ENCODE data around the gene ZBP1.
"Not testable (repeated sequence)": the region's sequence is repeated elsewhere in the genome, so short reads cannot be mapped to it uniquely, and the experiment has no call there.

ZBP1 gene

GRCh38 chr20:57638173-57638894 lies 18.1 kb upstream of the ZBP1 start:
- peak; percentile 7 for DNase-seq

GRCh38 chr20:57633945-57634491 lies 13.8 kb upstream of the ZBP1 start:
- DNase-seq = no peak

DNA sequence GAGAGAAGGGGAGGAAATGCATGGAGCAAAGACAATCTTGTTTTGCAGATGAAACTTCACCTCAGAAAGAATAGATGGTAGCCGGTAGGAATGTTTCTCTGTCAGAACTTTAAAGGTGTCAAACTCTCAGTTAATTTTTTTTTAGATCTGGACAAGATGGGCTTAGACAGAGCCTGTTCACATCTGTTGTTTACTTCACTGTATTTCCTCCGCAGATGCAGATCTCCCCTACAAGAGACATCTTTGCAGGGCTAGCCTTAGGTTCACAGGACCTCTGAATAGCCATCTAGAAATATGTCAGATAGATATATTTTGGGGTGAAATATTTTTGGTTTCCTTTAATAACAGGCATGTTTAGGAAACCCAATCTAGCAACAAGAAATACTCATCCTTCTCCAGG lies 12.1 kb upstream of the ZBP1 start:
- DNase-seq = no peak

GRCh38 chr20:57630061-57630460 lies 9.8 kb upstream of the ZBP1 start:
- DNase-seq = peak; percentile 34

DNA sequence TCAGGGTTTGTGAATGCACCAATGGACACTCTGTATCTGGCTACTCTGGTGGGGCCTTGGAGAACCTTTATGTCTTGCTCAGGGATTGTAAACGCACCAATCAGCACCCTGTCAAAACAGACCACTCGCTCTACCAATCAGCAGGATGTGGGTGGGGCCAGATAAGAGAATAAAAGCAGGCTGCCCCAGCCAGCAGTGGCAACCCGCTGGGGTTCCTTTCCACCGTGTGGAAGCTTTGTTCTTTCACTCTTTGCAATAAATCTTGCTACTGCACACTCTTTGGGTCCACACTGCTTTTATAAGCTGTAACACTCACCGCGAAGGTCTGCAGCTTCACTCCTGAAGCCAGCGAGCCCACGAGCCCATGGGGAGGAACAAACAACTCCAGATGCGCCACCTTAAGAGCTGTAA lies 9.3 kb upstream of the ZBP1 start:
- DNase-seq = not testable (repeated sequence)

GRCh38 chr20:57628962-57629308 lies 8.7 kb upstream of the ZBP1 start:
- not testable (repeated sequence) for DNase-seq

GRCh38 chr20:57628047-57628961 lies 8.1 kb upstream of the ZBP1 start:
- peak; percentile 84 for DNase-seq

DNA sequence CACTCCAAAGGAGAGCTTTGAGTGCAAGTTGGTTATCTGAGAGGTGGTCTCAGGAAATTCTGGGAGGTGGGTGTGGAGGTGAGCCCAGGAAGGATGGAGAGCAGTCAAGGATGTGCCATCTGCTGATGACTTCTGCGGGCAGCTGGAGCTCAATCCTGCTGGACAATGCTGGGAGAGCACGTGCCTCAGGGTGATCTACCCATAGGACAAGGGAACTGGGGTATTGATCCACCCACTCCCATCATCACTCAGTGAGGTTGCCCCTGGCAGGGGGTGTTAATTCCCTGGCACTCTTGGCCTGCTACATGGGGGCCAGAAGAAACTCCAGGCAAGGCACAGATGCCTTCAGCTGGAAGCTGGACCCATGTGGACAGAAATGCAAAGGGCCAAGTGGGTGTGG lies 7.1 kb upstream of the ZBP1 start:
- DNase-seq = no peak

DNA sequence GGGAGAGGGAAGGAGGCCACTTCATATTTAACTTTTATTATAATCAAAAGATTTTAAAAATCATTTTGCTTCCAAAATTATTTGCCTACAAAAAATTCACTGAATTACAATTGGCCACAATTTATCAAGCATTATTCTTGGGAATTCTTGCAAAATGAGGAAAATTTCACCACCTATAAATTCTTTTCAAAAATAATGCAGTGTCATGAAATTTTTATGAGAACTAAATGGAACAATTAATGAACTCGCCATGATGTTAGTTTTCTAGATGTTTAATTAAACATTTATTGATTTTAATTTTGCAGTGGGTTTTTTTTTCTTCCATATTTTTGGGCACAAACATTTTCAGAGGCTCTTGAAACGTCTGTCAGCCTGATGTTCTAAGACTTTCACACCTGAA lies 5.8 kb upstream of the ZBP1 start:
- DNase-seq = no peak

- DNase-seq = no peak
Measured at GRCh38 chr20:57625181-57625958, 5.1 kb upstream of the ZBP1 start.

DNA sequence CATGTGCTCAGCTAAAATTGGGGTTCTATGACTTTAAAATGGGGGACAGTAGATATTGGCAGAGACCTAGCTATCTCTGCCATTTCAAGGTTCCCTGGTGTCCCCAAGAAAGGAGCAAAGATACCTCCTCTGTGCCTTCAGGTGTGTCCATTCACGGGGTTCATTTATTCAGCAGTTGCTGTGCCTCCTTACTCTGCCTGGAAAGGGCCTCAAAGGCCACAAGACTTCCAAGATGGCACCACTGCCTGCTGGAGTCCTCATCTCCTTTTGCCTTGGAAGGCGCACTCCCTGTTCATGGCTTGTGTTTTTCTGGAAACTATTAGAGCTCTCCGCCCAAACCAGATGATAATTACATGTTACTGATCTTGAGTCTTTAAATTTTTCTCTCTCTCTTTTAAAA lies 3.9 kb upstream of the ZBP1 start:
- no peak for DNase-seq

DNA sequence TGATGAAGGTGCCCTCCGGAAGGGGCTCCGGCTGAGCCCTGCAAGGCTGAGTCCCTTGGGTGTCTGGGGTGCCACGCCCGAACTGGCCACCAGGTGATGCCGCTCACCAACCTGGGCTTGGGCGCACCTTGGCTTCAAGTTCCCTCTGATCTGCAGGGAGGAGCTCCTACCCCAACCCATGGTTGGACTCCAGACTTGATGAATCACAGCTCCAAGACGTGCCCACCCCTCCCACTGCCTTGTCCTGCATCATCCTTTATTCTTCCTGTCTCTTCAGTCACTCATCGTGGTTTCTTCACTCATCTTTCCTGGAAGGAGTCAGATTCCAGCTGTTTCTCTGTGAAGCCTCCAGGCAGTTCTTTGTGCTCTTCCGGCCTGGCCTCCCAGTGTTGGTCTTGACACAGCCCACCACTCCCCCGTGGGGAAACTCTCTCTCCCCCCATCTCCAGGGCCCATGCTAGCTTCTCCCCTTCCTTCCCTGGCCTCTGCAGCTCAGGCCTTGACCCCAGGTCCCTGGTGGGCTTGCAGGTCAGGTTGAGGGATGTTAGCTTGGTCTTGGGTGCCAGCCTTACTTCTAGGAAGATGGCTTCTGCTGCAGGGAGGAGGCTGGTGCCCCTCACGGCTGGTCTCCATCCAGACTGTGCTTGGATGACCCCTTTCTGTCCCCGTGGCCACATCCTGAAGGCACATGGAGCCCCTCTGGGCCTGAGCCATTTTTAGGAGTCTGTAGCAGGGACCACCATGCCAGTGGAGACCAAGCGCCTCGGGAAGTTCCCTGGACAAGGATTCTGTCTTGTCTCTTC lies 2.6 kb upstream of the ZBP1 start:
- peak; percentile 18 for DNase-seq

DNA sequence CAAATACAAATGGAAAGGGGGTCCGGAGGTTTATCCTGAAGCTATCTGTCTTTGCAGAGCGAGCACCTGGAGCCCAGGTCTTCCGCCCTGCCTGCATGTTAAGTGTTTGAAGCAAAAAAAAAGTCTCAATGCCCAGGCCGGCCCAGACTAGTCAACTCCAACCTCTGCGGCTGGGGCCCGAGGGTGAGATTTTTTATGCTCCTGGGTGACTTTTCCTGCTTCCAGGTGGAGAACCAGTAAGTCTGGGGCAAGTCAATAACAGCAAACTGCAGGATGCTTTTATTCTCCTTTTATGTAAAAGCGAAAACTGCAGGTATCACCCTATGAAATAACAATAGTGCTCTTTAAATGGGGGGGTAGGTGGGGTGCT lies 2.0 kb upstream of the ZBP1 start:
- no peak for DNase-seq

GRCh38 chr20:57621421-57622200 lies 1.4 kb upstream of the ZBP1 start:
- no peak for DNase-seq

GRCh38 chr20:57620999-57621398 lies 773 bp upstream of the ZBP1 start:
- no peak for DNase-seq

DNA sequence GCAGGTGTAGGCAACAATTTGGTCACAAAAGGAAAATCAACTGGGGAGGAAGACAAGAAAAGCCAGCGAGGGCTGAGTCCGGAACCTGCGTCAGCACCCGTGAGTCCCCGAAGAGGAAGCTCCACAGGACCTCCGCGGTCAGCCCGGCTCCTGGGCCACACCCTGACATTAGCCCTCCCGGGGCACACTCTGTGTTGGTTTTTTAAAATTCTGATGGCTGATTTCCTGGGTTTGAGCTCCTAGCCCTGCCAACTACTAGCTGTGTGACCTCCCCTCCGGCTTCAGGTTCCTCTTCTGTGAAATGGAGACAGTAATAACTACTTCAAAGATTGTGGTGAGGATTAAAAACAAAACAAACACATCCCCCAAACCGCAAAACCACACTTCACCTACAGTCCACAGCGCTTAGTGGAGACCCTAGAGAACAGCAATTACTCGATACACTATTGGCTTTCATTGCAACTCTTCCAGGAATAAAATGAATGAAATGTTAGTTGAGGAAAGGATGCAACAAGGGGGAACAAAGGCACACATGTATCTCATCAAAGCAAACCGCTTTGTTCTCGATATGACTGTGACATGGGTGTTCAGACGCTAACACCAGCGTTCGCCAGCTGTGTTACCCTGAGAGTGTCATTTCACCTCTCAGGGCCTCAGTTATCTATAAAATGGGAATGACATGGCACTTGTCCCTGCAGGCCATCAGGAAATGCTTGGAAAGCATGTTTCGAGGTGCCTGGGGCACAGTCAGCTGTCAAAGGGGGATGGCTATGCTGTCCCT lies 985 bp downstream of the ZBP1 start:
- peak; percentile 61 for DNase-seq

DNA sequence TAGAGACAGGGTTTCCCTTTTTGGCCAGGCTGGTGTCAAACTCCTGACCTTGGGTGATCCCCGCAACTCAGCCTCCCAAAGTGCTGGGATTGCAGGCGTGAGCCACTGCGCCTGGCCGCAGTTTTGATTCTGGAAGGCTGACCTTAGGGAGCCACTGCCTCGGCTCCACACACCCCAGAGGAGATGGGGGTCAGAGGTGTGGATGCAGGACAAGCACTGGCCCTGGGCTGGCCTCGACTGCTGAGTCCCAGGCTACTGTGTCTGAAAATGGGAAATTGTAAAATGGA lies 1.5 kb downstream of the ZBP1 start:
- no peak for DNase-seq

DNA sequence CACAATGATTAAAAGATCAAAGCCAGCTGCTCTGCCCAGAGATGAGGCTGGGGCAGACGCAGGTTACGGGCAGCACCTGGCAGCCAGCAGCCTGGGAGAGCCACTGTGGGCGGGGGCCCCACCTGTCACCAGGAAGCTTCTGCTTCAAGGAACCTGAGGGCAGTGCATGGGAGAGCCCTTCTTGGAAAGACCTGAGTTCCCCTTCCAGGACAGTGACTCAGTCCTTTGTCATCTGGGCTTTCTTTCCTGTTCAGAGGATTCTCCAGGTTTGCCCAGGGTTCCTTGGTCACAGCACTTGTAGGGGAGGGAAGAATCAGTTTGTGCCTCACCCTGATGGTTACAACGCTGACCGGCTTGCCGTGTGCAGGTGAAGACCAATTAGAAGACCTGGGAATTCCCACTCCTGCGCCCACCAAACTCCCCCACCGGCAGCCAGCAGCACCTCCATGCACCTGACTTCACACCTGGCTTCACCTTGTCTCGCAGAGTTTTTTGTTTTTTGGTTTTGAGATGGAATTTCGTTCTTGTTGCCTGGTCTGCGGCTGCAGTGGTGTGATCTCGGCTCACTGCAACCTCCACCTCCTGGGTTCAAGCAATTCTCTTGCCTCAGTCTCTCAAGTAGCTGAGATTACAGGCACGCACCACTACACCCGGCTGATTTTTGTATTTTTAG lies 2.0 kb downstream of the ZBP1 start:
- DNase-seq = peak; percentile 26

- no peak for DNase-seq
Measured at GRCh38 chr20:57617079-57617795, 3.0 kb downstream of the ZBP1 start.

All from inflammatory macrophage treated with lipopolysaccharide for 4 hours (primary cell).